Natural killer cell (primary cell): ENCODE results near the gene SNPH. TPM values are rescaled to one million over a fixed set of nuclear protein-coding genes. Genes with fewer than 3 reads are reported as not detected.
A peak's percentile ranks its signal among the peaks of the same experiment; 100 is the strongest.

Experiments
- ATAC-seq, 3 donors: fragments of 150-1000 bp in 2 of 3; fragments of 200-7000 bp in 1 of 3; cut with Tn5 transposase; 1 replicate in 1 of 3; 2 replicates in 2 of 3; pipeline ENCODE4 v1.10.0; 2021; ENCODE audit warnings: mild to moderate bottlenecking in 2 of 3, moderate library complexity in 2 of 3
- DNase-seq, 2 donors: peaks; one replicate each; pipeline versions ENCODE4 v3.0.0 to v3.0.0-alpha.2; 2013 to 2021; ENCODE audit warnings: mixed read lengths in 1 of 2
- H3K27ac ChIP-seq: one replicate; pipeline ENCODE4 v1.5.1; 2013; ENCODE audit warnings: mild to moderate bottlenecking, low read length
- H3K27me3 ChIP-seq: one replicate; pipeline ENCODE4 v1.6.1; 2013; ENCODE audit warnings: low read length; ENCODE audit not compliant: control insufficient read depth, insufficient read depth
- H3K36me3 ChIP-seq: one replicate; pipeline ENCODE4 v1.6.1; 2013; ENCODE audit warnings: low read length; ENCODE audit not compliant: control insufficient read depth, insufficient read depth
- H3K4me1 ChIP-seq: one replicate; pipeline ENCODE4 v1.6.1; 2013; ENCODE audit warnings: low read length; ENCODE audit not compliant: control insufficient read depth, insufficient read depth
- H3K4me3 ChIP-seq: one replicate; pipeline ENCODE4 v1.5.1; 2013; ENCODE audit warnings: low read length
- H3K9me3 ChIP-seq: one replicate; pipeline ENCODE4 v1.6.1; 2013; ENCODE audit warnings: low read length; ENCODE audit not compliant: control insufficient read depth, insufficient read depth
- H3K27ac Mint-ChIP-seq, 2 donors: one replicate each; pipeline ENCODE4 v1.8.0; 2022; ENCODE audit warnings: mild to moderate bottlenecking in 2 of 2, mixed read lengths in 2 of 2, moderate library complexity in 1 of 2
- H3K27me3 Mint-ChIP-seq, 2 donors: one replicate each; pipeline ENCODE4 v1.8.0; 2022; ENCODE audit warnings: low read depth in 2 of 2, mixed read lengths in 2 of 2
- H3K36me3 Mint-ChIP-seq: one replicate; pipeline ENCODE4 v1.8.0; 2022; ENCODE audit warnings: mixed read lengths
- H3K4me1 Mint-ChIP-seq, 2 donors: one replicate each; pipeline ENCODE4 v1.8.0; 2022; ENCODE audit warnings: mixed read lengths in 2 of 2
- H3K4me3 Mint-ChIP-seq: one replicate; pipeline ENCODE4 v1.8.0; 2022; ENCODE audit warnings: mild to moderate bottlenecking, moderate library complexity, mixed read lengths
- H3K9me3 Mint-ChIP-seq, 2 donors: one replicate each; pipeline ENCODE4 v1.8.0; 2022; ENCODE audit warnings: mixed read lengths in 2 of 2
- WGBS: methylation state at CpG from one replicate; pipeline ENCODE4 v1.1.7; 2013; ENCODE audit warnings: missing lambda C conversion rate; ENCODE audit not compliant: insufficient coverage; 5-methylcytosine and 5-hydroxymethylcytosine counted together
- intact Hi-C: fragments of 100-400 bp; cut with micrococcal nuclease; formaldehyde crosslinking; loops from one replicate; pipeline ENCODE4 v1.14.2; 2022
- total RNA-seq, 4 donors: library from RNA; stranded (reverse); fragments of 120-200 nt in 1 of 4; gene quantifications; one replicate each; pipeline versions ENCODE4 v1.2.3 to v1.2.4, GENCODE V29; 2013 to 2022
- TF ChIP-seq, protein P1 (sequence below): fragments of 200-600 bp; IDR thresholded peaks from one replicate; pipeline ENCODE4 v1.8.0; 2022; ENCODE audit warnings: antibody characterized with exemption

The SNPH gene
- total RNA-seq, 3 donors from 2014 or later (not counting 1 experiment from before 2014, with no cell fraction given), result 3.1 to 5.9 (median 5.8) TPM

DNA sequence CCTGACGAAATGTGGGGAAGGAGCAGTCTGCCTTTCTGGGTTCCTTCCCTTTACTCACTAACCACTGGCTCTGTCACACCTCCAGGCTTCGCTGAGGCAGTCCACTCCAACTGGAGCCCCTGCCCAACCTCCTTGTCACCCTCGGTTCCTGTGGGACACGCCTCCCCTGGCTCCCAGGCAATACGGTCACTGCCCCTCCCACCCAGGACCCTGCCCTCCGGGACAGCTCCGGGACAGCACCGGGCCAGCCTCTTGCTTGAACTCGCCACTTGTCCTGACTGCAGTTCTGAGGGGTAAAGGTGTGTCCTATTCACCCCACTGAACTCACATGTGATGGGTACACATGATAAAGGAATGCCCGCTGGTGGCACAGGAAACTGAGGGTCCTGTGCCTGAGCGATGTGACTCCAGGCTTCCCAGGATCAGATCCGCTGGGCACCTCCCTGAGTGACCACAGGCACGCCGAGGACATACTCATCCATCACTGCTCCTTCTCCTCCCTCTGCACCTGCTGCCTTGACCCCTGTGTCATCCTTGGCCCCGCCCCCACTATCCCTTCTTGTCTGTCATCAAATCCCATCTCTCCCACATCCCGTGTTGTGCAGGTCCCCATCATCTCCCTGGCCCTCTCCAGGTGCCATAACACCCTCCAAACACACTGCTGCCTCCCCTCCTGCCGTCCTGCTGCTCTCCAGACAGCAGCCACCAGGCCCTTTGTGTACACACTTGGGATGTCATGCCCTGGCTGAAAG, 55.0 kb downstream of the SNPH start:
- Mint-ChIP-seq H3K27me3 (peaks cover 18 to 19% of the 10 kb centered on the region in 2 donors), H3K36me3 (no peaks in the 10 kb centered on the region), H3K4me1 (no peaks in the 10 kb centered on the region), H3K27ac (peak overlapping the region in 1 of 2 donors; percentile 85), H3K9me3 (no peaks in the 10 kb centered on the region), H3K4me3 (no peak overlapping the region)
- DNase-seq, result no peak
- intact Hi-C loops, result no loop called here
- H3K4me1 ChIP-seq, result peaks cover 13% of the 10 kb centered on the region
- no peaks in the 10 kb centered on the region for H3K27me3 ChIP-seq
- H3K36me3 ChIP-seq, result no peaks in the 10 kb centered on the region
- TF ChIP-seq, protein P1, sequence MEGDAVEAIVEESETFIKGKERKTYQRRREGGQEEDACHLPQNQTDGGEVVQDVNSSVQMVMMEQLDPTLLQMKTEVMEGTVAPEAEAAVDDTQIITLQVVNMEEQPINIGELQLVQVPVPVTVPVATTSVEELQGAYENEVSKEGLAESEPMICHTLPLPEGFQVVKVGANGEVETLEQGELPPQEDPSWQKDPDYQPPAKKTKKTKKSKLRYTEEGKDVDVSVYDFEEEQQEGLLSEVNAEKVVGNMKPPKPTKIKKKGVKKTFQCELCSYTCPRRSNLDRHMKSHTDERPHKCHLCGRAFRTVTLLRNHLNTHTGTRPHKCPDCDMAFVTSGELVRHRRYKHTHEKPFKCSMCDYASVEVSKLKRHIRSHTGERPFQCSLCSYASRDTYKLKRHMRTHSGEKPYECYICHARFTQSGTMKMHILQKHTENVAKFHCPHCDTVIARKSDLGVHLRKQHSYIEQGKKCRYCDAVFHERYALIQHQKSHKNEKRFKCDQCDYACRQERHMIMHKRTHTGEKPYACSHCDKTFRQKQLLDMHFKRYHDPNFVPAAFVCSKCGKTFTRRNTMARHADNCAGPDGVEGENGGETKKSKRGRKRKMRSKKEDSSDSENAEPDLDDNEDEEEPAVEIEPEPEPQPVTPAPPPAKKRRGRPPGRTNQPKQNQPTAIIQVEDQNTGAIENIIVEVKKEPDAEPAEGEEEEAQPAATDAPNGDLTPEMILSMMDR, result no peak
- H3K27ac ChIP-seq, result no peak overlapping the region
- no peaks in the 10 kb centered on the region for H3K9me3 ChIP-seq
- no peak for ATAC-seq
- no peak overlapping the region for H3K4me3 ChIP-seq
- 91% methylated on average over 17 of the region's 17 CpGs for WGBS

DNA sequence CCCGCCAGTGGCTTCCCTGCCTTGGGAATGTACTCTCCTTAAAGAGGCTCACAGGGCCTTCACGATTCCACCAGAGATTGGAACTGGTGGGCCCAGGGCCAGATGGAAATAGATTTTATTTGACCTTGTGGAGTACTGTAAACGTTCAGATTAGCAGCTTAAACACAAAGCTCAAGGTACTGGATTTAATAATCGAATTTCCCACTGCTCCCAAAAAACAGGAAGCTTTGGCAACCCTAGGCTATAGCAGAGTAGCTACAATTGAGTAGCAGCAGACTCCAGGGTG, 55.5 kb downstream of the SNPH start:
- H3K9me3 ChIP-seq, result no peaks in the 10 kb centered on the region
- H3K36me3 ChIP-seq, result no peaks in the 10 kb centered on the region
- Mint-ChIP-seq H3K4me3 (no peak overlapping the region), H3K4me1 (no peaks in the 10 kb centered on the region), H3K27ac (peak overlapping the region in 1 of 2 donors; percentile 85), H3K9me3 (no peaks in the 10 kb centered on the region), H3K27me3 (peaks cover 18 to 19% of the 10 kb centered on the region in 2 donors), H3K36me3 (no peaks in the 10 kb centered on the region)
- intact Hi-C loops, result no loop called here
- H3K27ac ChIP-seq, result no peak overlapping the region
- TF ChIP-seq, protein P1, result no peak
- no peak for ATAC-seq
- H3K4me3 ChIP-seq, result no peak overlapping the region
- no peak for DNase-seq
- WGBS, result 82% methylated on average over 4 of the region's 4 CpGs
- H3K4me1 ChIP-seq, result peaks cover 17% of the 10 kb centered on the region
- no peaks in the 10 kb centered on the region for H3K27me3 ChIP-seq

DNA sequence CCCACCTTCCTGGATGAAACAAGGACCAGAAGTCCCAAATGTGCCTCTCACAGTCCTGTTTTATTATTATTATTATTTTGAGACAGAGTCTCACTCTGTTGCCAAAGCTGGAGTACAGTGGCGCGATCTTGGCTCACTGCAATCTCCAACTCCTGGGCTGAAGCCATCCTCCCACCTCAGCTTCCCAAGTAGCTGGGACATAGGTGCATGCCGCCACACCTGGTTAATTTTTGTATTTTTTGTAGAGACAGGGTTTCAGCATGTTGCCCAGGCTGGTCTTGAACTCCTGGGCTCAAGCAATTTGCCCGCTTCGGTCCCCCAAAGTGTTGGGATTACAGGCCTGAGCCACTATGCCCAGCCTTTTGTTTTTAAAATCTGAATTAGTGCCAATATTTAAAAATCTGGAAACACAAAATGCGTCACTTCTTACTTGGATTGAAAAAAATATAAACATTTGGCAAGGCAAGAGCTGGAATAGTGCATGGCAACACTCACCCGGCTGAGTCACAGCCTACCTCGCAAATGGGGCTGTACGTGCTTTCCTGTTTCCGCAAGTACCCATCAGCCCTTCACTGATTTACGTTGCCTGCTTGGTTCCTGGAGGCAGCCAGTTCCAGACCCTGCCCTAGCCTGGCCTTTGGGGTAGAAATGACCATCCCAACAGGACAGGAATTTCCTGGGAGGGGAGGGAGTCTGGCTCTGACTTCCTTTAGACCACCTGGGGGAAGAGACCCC, 56.6 kb downstream of the SNPH start:
- intact Hi-C loops, result no loop called here
- ATAC-seq, result no peak
- peak overlapping the region; percentile 72 to 85 for H3K27ac Mint-ChIP-seq

More for the DNA sequence above, 56.6 kb downstream of the SNPH start:
- Histone ChIP-seq H3K36me3 (no peaks in the 10 kb centered on the region), H3K4me1 (peaks cover 17% of the 10 kb centered on the region), H3K4me3 (no peak overlapping the region), H3K27me3 (no peaks in the 10 kb centered on the region), H3K9me3 (no peaks in the 10 kb centered on the region), H3K27ac (no peak overlapping the region)
- no peak overlapping the region for H3K4me3 Mint-ChIP-seq
- H3K27me3 Mint-ChIP-seq, result peaks cover 17 to 19% of the 10 kb centered on the region in 2 donors
- WGBS, result 83% methylated on average over 11 of the region's 11 CpGs
- DNase-seq, result no peak
- no peaks in the 10 kb centered on the region for H3K4me1 Mint-ChIP-seq
- H3K9me3 Mint-ChIP-seq, result no peaks in the 10 kb centered on the region
- no peaks in the 10 kb centered on the region for H3K36me3 Mint-ChIP-seq
- TF ChIP-seq, protein P1, result no peak
